HL-60/S4 (cell line): ENCODE results near the gene VPS33B.
"Not testable (repeated sequence)": the region's sequence is repeated elsewhere in the genome, so short reads cannot be mapped to it uniquely, and the experiment has no call there.

Experiments used
- in situ Hi-C: fragments of 300-500 bp; cut with MboI; formaldehyde crosslinking; loops from 2 replicates; pipeline ENCODE4 v1.14.3; 2022; ENCODE audit warnings: low sequenced_read_pairs

VPS33B gene

DNA sequence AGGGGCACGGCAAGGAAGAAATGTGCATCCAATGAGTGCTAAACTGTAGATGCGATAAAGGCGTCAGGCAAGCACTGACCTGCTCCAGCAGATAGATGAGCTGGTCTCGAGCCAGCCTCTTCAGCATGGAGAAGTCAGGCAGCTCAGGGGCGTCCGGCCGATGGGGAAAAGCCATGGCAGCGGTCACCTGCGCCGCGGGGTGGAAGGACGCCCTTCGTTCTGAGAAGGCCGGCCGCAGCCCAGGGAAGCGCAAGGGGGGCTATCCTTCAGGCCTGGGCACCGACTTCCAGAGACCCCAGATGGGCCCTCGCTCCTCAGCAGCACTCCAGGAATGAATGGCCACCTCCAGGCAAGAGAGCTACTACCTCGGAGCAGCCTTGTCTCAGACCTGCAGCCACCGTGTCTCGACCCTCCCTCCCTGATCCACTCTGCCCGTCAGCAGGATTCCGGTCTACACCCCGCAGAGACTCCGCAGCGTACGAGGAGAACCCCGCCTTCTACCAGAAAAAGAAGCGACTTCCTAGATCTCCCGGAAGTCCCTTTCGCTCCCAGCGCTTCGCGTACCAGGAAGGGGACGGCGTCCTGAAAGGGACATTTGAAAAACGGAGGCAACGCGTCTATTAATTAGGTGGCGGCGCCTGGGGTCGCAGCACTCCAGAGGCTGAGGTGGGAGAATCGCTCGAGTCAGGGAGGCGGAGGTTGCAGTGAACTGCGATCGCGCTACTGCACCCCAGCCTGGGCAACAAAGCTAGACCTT lies at the start of gene VPS33B:
Gene VPS33B, minus strand, starts transcription at position 520 of the 757 bp plus-strand sequence. Its CDS starts 345 bp downstream, at position 175.
- in situ Hi-C loops = no loop called here

DNA sequence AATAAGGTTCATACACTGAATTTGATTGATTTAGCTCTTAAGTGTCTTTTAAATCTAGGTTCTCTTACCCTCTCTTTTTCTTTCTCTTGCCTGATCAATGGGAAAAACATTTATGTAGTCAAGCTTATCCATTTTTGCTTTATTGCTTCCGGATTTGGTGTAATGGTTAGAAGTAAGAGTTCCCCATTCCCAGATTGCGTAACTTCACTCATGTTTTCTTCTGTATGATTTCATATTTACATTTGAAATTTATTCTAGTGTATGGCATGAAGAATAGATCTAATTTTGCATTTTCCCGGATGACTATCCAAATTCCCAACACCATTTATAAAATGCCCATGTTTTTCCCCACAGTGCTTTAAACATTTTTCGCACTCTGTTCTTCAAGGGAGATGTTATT lies 49.8 kb upstream of the VPS33B start:
- in situ Hi-C loops = no loop called here

DNA sequence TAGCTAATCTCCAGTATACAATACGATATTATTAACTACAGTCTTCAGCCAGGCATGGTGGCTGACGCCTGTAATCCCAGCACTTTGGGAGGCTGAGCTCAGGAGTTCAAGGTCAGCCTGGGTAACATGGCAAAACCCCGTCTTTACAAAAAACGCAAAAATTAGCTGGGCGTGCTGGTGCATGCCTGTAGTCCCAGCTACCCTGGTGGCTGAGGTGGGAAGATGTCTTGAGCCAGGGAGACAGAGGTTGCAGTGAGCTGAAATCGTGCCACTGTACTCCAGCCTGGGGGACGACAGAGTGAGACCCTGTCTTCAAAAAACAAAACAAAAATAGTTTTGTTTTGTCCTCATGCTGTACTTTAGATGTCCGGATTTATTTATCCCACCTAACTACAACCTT lies 48.5 kb upstream of the VPS33B start:
- in situ Hi-C loops = no loop called here

DNA sequence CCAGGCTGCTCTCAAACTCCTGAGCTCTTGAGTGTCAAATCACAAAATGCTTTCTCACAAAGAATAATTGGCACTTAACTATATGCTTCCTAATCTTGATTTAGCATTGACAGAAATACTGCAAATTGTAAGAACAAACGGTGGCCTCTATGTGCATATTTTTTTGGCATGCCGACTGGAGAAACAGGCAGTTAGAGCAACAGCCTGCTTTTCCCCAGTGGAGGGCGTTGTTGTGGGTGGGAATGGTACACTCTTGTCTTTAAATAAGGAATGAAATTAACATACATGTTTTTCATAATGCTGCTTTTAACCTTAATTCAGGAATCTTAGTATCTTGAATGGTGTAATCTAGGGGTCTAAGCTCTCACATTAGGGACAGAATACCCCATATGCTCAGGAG lies 46.6 kb upstream of the VPS33B start:
- in situ Hi-C loops = no loop called here

DNA sequence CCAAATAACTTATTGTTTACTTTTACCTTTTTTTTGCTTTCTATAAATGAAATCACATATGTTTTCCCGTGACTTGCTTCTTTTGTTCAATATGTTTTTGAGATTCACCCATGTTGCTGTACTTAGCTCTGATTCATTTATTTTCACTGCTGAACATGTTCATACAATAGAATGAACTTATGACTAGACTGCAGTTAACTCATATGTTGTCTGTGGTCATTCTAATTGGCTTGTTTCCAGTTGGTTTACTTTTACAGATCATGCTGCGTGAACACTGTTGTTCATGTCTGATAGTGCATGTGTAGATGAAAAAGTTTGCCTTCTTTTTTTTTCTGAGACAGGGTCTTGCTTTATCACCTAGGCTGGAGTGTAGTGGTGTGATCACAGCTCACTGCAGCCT lies 46.0 kb upstream of the VPS33B start:
- in situ Hi-C loops = no loop called here

DNA sequence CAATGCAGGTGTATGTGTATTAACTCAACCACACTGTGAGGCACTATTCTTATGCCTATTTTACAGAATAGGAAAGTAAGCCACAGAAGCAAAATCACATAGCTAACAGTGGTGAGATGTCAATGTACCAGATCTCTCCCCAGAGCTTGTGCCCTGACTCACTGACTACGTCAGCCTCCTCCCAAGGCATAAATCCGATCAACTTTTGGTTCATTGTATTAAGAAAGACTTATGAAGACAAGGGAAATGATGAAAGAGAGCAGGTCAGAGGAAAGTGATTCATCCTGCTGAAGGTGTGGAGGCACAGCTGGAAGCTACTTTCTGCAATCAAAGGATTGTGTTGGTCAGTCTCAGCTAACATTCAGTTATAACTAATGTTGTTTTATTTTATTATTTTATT lies 44.6 kb upstream of the VPS33B start:
- in situ Hi-C loops = no loop called here

DNA sequence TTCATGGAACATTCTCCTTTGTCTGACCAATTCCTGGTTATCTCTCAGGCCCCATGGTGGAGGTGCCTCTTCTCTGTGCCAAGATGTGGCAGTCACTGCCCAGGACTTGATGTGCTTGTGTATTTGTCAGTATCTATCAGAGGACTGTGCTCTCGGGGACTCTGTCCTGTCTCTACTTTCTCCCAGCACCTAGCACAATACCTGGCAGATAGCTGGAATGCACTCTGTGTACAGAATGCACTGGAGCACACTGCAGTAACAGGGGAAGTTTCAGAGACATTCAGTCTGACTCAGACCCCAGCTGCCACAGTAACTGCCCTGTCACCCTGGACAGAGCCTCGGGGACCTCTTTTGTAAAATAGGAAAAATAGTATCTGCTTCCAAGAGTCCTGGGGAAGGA lies 43.1 kb upstream of the VPS33B start:
- in situ Hi-C loops = no loop called here

DNA sequence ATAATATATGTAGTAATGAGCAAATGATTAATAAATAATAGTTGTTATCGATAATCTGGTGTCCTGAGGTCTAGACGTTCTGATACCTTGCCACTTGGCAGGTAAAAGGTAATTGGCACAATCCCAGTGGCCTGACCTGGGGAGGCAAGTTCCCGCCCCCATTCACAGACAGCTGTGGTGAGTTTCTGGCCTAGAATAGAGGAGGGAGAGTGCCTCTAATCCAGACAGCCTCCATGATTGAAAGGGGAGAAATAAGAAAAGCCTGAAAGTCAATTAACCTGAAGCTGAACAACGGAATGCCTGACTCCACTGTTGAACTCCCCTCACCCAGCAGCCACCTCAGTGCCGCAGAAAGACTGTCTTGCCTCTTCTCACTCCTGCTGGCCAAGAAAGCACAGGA lies 39.6 kb upstream of the VPS33B start:
- in situ Hi-C loops = no loop called here

DNA sequence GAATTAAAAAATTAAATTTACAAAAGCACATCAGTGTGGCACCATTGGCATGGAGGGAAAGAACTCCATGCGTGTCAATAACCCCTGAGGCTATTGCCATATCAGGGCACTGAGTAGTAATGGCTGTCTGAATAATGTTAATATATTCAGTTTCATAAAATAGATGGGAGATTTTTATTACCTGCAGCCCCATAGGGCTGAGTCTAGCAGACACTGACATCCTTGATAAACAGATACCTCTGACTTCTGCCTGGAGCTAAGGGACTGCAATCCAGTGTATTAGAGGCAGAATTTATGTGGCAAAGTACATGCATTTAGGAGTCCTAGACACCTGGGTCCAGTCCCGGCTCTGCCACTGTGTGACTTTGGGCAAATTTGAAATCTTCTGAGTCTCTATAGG lies 38.8 kb upstream of the VPS33B start:
- in situ Hi-C loops = no loop called here

DNA sequence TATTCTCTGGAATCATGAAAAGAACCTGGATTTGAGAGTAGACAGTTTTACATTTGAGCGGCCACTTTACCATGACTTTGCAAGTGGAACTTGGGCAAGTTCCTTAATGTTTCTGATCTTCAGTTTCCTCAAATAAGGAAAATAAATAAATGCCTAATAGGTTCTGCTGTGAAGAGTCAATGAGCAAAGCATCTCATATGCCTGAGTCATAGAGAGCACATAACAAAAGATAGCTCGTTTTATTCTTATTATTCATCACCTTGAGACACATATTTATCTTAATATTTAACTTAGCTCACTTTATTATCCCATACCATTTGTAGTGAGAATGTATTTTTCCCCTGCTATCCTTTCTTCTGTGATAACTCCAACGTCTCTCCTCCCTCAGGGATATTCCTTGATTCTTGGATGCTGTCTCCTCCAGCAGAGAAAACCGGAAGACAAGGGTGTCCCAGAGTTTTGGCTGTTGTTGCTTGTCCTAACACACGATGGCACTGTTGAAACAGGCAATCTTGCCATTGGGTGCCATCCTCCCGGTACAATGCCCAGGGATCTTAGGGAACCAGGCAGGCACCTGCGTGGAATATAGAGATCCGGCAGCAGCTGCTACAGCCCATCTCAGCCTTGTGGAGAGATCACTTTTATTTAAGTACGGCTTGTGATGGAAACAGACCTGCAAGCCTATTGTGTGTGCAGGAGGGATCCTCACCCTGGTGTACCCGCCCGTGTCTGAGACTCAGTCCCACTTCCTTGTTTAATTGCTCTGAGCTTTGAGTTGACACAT lies 33.3 kb upstream of the VPS33B start:
- in situ Hi-C loops = loop anchor here (5.0 to 10.0 kb wide), 2 partner anchors 169 to 217 kb away; no protein-coding TSS in a partner anchor

DNA sequence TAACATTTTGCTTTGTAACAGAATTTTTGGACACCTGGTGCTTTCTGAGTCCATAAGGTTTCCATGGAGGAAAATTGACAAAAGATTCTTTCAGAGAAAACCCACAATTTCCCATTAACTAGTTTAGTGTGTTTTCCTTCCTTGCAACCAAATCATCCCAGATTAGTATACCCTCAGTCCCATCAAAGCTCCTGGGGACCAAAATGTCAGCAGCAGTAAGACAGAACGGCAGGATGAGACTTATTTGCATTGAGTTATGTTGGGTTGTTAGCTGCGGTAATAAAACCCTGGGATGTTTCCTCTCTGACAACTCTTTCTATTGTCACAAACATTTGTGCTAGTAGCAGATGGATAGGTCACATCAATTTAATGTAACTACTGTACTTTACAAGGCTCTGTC lies 32.4 kb upstream of the VPS33B start:
- in situ Hi-C loops = loop anchor here (5.0 to 10.0 kb wide), 2 partner anchors 170 to 217 kb away; no protein-coding TSS in a partner anchor

DNA sequence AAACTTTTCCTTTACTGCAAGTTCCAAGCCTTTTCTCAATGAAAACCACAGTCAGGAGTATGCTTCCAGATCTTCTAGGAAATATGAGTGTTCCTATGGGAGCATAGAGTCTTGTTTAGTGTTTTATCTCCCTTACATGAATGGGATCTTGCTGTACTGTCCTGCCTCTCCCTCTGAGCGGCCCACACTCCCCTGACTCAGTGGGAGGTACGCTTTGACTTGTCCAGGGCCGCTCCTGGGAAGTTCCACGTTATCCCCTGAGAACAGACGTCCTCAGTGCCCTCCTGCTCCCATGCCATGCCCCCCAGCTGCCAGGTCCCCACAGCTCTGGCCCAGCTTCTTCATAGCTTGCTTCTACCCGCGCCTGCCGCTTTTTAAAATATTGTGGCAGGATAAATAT lies 28.9 kb upstream of the VPS33B start:
- in situ Hi-C loops = loop anchor here (10.0 kb wide), 1 partner anchor 174 kb away; no protein-coding TSS in a partner anchor

DNA sequence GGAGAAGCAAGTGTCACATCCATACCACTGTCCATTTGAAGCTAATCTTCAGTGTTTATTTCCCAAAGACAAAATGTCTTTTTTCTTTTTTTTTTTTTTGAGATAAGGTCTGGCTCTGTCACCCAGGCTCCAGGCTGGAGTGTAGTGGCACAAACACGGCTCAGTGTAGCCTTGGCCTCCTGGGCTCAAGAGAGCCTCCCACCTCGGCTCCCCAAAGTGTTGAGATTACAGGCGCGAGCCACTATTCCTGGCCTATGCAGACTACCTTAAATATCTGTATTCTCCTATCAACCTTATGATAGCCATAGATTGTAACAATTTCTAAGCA lies 27.7 kb upstream of the VPS33B start:
- in situ Hi-C loops = loop anchor here (10.0 kb wide), 1 partner anchor 175 kb away; no protein-coding TSS in a partner anchor

DNA sequence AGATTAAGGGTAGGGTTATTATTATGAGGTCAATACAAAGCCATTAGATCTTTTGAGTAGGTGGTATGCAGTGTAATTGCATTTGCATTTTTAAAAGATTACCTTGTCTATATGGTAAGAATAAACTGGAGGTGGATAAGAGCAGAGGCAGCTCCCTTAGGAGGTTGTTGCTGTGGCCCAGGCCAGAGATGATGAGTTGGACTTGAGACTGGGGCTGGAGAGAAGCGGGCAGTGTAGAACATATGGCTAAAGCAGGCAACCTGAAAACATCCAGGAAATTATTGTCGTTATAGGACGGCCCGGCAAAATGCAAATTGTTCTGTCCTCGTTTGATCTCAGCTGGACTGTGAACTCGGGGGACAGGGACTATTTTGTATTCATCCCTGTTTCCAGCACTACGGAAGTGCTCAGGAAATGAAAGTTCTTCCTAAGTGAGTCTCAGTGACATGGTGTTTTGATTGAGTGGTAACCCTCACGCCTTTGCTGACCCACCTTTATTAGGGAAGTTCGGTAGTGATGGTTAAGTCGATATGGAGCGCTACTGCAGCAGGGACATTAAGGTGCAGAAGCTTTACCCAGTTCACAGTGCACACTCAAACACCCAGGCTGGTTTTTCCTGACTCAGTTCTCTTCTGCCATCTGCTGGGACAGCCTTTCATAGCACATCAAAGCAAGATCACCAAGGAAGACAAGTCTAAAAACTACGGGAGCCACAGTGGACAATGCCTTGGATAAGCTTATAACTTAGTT lies 27.2 kb upstream of the VPS33B start:
- in situ Hi-C loops = loop anchor here (10.0 kb wide), 1 partner anchor 175 kb away; no protein-coding TSS in a partner anchor

DNA sequence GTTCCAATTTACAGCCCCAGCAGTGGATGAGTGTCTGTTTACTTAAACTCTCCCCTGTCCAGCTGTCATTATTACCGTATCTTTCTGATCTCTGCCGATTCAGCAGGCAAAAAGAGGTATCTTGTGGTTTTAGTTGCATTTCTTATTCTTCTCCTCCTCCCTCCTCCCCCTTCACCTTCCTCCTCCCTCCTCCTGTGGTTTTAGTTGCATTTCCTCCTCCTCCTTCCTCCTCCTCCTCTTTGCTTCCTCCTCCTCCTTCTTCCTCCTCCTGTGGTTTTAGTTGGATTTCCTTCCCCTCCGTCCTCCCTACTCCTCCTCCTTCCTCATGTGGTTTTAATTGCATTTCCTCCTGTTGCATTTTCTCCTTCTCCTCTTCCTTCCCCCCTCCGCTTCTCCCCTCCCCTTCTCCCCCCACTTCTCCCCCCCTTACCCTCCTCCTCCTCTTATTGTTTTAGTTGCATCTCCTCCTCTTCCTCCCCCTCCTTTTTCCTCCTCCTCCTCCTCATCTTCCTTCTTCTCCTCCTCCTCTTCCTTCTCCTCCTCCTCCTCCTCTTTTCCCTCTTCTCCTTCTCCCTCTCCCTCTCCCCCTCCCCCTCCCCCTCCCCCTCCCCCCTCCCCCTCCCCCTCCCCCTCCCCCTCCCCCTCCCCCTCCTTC lies 25.3 kb upstream of the VPS33B start:
- in situ Hi-C loops = no loop called here

DNA sequence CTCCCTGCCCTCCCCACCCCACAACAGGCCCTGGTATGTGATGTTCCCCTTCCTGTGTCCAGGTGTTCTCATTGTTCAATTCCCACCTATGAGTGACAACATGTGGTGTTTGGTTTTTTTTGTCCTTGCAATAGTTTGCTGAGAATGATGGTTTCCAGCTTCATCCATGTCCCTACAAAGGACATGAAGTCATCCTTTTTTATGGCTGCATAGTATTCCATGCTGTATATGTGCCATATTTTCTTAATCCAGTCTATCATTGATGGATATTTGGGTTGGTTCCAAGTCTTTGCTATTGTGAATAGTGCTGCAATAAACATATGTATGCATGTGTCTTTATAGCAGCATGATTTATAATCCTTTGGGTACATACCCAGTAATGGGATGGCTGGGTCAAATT lies 23.7 kb upstream of the VPS33B start:
- in situ Hi-C loops = not testable (repeated sequence)

DNA sequence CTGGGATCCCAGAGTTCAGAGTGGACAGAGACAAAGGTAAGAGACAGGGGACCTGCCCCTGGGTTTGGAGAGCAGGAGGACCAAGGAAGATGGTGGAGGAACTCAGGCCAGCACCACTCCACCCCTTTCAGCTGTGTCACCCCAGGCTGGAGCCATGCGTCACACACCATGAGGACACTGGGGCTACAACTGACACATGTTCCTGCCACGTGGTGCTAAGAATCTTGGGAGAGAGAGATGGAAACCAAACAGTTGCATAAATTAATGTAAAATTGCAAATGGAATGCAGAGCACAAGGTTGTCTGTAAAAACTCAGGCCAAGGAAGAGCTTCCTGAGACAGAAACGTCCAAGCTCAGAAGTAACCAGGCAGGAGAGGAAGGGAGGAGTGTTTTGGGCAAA lies 22.7 kb upstream of the VPS33B start:
- in situ Hi-C loops = no loop called here

DNA sequence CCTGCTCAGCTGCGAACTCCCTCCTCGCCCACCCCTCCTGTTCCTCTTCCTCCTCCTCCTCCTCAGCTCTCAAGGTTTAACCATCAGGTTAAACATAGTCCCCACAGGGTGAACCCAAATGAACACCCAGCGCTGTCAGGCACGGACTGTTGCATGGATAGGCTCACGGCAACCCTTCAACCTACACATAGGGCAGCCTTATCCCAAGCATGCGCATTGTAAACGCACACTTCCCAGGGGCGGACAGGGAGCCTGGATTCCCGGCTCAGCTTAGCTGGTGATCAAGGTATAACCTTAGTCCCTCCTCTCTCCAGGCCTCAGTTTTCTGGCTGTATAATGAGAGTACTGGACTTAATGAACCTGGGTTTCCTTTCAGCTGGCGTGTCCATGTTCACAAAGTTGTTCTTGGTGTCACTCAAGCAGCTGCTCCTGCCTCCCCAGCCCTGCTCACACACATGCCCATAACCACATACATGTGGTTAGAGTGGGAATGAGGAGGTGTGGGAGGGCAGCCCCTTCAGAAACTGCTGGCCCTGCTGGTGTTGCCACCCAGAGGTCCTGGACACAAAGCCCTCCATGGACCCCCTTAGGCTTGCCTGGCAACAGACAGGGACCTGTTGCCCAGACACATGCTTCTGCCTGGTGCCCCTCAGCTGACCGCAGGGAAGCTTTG lies 20.9 kb upstream of the VPS33B start:
- in situ Hi-C loops = no loop called here

DNA sequence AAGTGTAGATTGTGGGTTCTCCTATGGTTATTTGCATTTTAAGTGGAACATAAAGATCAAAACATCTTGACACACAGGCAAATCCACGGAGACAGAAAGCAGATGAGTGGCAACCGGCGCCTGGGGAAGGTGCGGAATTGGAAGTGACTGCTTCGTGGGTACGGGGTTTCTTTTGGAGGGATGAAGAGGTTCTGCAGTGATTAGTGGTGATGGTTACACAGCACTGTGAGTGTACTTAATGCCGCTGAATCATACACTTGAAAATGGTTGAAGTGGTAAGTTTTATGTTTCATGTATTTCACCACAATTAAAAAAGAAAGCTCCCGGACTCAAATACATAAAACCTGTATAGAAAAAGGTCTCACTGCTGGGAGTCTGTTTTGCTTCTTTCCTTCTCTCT lies 18.5 kb upstream of the VPS33B start:
- in situ Hi-C loops = no loop called here

DNA sequence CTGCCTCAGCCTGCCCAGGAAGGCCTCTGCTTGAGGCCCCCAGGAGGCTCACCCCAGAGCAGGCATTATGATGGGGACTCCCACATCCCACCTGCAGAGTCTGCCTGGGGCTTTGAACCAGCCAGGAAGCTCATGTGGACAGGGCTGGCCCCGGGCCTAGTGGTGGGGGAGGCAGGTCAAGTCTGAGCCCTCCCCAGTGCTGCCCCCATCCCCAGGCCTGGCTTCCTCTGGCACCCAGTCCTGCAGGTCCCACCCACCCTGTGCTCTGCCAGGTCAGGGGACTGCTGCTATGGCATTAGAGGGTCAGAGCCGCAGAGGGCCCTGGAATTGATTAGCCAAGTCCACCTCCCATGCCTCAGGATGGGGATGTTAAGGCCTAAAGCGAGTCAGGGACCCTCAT lies 17.6 kb upstream of the VPS33B start:
- in situ Hi-C loops = no loop called here
